ENCODE data around the gene ITCH. TPM values are rescaled to one million over a fixed set of nuclear protein-coding genes. Genes with fewer than 3 reads are reported as not detected.
"Not testable (repeated sequence)": the region's sequence is repeated elsewhere in the genome, so short reads cannot be mapped to it uniquely, and the experiment has no call there.

ITCH gene
- total RNA-seq, 2 donors from 2014 or later = 44.4 to 53.4 TPM

- ATAC-seq (no peak), DNase-seq (no peak)
- H3K27ac Mint-ChIP-seq = no peak overlapping the region
- H3K4me1 Mint-ChIP-seq = no peaks in the 10 kb centered on the region
- no peak overlapping the region for H3K4me3 Mint-ChIP-seq
- H3K36me3 Mint-ChIP-seq (ENCODE audit: low read depth) = no peaks in the 10 kb centered on the region
- no peaks in the 10 kb centered on the region for H3K9me3 ChIP-seq (ENCODE audit: control insufficient read depth, low read length, poor library complexity, severe bottlenecking)
- H3K27me3 Mint-ChIP-seq = no peaks in the 10 kb centered on the region
Observed at GRCh38 chr20:34333786-34334185, 29.3 kb upstream of the ITCH start.

- no peaks in the 10 kb centered on the region for H3K4me1 Mint-ChIP-seq
- no peak overlapping the region for H3K4me3 Mint-ChIP-seq
- no peaks in the 10 kb centered on the region for H3K36me3 Mint-ChIP-seq (ENCODE audit: low read depth)
- no peak overlapping the region for H3K27ac Mint-ChIP-seq
- H3K27me3 Mint-ChIP-seq = no peaks in the 10 kb centered on the region
- no peak for ATAC-seq
- DNase-seq = no peak
- H3K9me3 ChIP-seq (ENCODE audit: control insufficient read depth, low read length, poor library complexity, severe bottlenecking) = no peaks in the 10 kb centered on the region
Observed at GRCh38 chr20:34334654-34335407, 28.2 kb upstream of the ITCH start.

GRCh38 chr20:34337544-34337943, 25.5 kb upstream of the ITCH start:
- H3K9me3 ChIP-seq (ENCODE audit: control insufficient read depth, low read length, poor library complexity, severe bottlenecking) = no peaks in the 10 kb centered on the region
- no peak for DNase-seq
- Mint-ChIP-seq H3K4me1 (peaks cover 3% of the 10 kb centered on the region), H3K36me3 (ENCODE audit: low read depth) (no peaks in the 10 kb centered on the region), H3K4me3 (no peak overlapping the region), H3K27ac (no peak overlapping the region), H3K27me3 (no peaks in the 10 kb centered on the region)
- no peak for ATAC-seq

GRCh38 chr20:34337982-34338726, 24.9 kb upstream of the ITCH start:
- no peaks in the 10 kb centered on the region for H3K36me3 Mint-ChIP-seq (ENCODE audit: low read depth)
- H3K27ac Mint-ChIP-seq = no peak overlapping the region
- H3K9me3 ChIP-seq (ENCODE audit: control insufficient read depth, low read length, poor library complexity, severe bottlenecking) = no peaks in the 10 kb centered on the region
- ATAC-seq (peak; percentile 65), DNase-seq (no peak)
- H3K27me3 Mint-ChIP-seq = no peaks in the 10 kb centered on the region
- peaks cover 3% of the 10 kb centered on the region for H3K4me1 Mint-ChIP-seq
- no peak overlapping the region for H3K4me3 Mint-ChIP-seq

- not testable (repeated sequence) for H3K36me3 Mint-ChIP-seq (ENCODE audit: low read depth); H3K4me3 Mint-ChIP-seq; H3K9me3 ChIP-seq (ENCODE audit: control insufficient read depth, low read length, poor library complexity, severe bottlenecking); DNase-seq; ATAC-seq; H3K4me1 Mint-ChIP-seq; H3K27ac Mint-ChIP-seq; H3K27me3 Mint-ChIP-seq
Observed at GRCh38 chr20:34340726-34341125, 22.3 kb upstream of the ITCH start.

GRCh38 chr20:34341199-34341598, 21.9 kb upstream of the ITCH start:
- H3K9me3 ChIP-seq (ENCODE audit: control insufficient read depth, low read length, poor library complexity, severe bottlenecking); H3K27ac Mint-ChIP-seq; H3K36me3 Mint-ChIP-seq (ENCODE audit: low read depth); DNase-seq; H3K4me1 Mint-ChIP-seq; H3K27me3 Mint-ChIP-seq; ATAC-seq; H3K4me3 Mint-ChIP-seq: not testable (repeated sequence)

- H3K36me3 Mint-ChIP-seq (ENCODE audit: low read depth) = no peaks in the 10 kb centered on the region
- ATAC-seq = no peak
- no peaks in the 10 kb centered on the region for H3K27me3 Mint-ChIP-seq
Observed at GRCh38 chr20:34343458-34344211, 19.4 kb upstream of the ITCH start.

GRCh38 chr20:34344238-34344637, 18.8 kb upstream of the ITCH start:
- no peaks in the 10 kb centered on the region for H3K36me3 Mint-ChIP-seq (ENCODE audit: low read depth)
- DNase-seq = no peak
- H3K27ac Mint-ChIP-seq = no peak overlapping the region

More at GRCh38 chr20:34343458-34344211, 19.4 kb upstream of the ITCH start:
- no peaks in the 10 kb centered on the region for H3K9me3 ChIP-seq (ENCODE audit: control insufficient read depth, low read length, poor library complexity, severe bottlenecking)
- H3K4me3 Mint-ChIP-seq = no peak overlapping the region
- no peak for DNase-seq
- no peak overlapping the region for H3K27ac Mint-ChIP-seq
- peaks cover 6% of the 10 kb centered on the region for H3K4me1 Mint-ChIP-seq

GRCh38 chr20:34345402-34345736, 17.7 kb upstream of the ITCH start:
- peaks cover 8% of the 10 kb centered on the region for H3K4me1 Mint-ChIP-seq
- no peaks in the 10 kb centered on the region for H3K27me3 Mint-ChIP-seq
- H3K27ac Mint-ChIP-seq = no peak overlapping the region
- DNase-seq = no peak
- no peaks in the 10 kb centered on the region for H3K36me3 Mint-ChIP-seq (ENCODE audit: low read depth)
- H3K9me3 ChIP-seq (ENCODE audit: control insufficient read depth, low read length, poor library complexity, severe bottlenecking) = no peaks in the 10 kb centered on the region
- no peak for ATAC-seq
- H3K4me3 Mint-ChIP-seq = no peak overlapping the region

More at GRCh38 chr20:34344238-34344637, 18.8 kb upstream of the ITCH start:
- Mint-ChIP-seq H3K4me1 (peaks cover 6% of the 10 kb centered on the region), H3K4me3 (no peak overlapping the region), H3K27me3 (no peaks in the 10 kb centered on the region)
- H3K9me3 ChIP-seq (ENCODE audit: control insufficient read depth, low read length, poor library complexity, severe bottlenecking) = no peaks in the 10 kb centered on the region
- ATAC-seq = no peak

- not testable (repeated sequence) for DNase-seq; H3K9me3 ChIP-seq (ENCODE audit: control insufficient read depth, low read length, poor library complexity, severe bottlenecking); ATAC-seq; H3K36me3 Mint-ChIP-seq (ENCODE audit: low read depth); H3K4me1 Mint-ChIP-seq; H3K27ac Mint-ChIP-seq; H3K4me3 Mint-ChIP-seq; H3K27me3 Mint-ChIP-seq
Observed at GRCh38 chr20:34345839-34346532, 17.1 kb upstream of the ITCH start.

- H3K27ac Mint-ChIP-seq; ATAC-seq; H3K9me3 ChIP-seq (ENCODE audit: control insufficient read depth, low read length, poor library complexity, severe bottlenecking); H3K4me1 Mint-ChIP-seq; H3K36me3 Mint-ChIP-seq (ENCODE audit: low read depth); DNase-seq; H3K27me3 Mint-ChIP-seq; H3K4me3 Mint-ChIP-seq: not testable (repeated sequence)
Observed at GRCh38 chr20:34346533-34346865, 16.6 kb upstream of the ITCH start.

GRCh38 chr20:34347571-34347970, 15.5 kb upstream of the ITCH start:
- H3K9me3 ChIP-seq (ENCODE audit: control insufficient read depth, low read length, poor library complexity, severe bottlenecking) = no peaks in the 10 kb centered on the region
- no peak for ATAC-seq
- Mint-ChIP-seq H3K27ac (no peak overlapping the region), H3K36me3 (ENCODE audit: low read depth) (no peaks in the 10 kb centered on the region), H3K4me1 (peaks cover 8% of the 10 kb centered on the region), H3K4me3 (no peak overlapping the region), H3K27me3 (no peaks in the 10 kb centered on the region)
- DNase-seq = no peak

GRCh38 chr20:34350095-34350494, 13.0 kb upstream of the ITCH start:
- peaks cover 5% of the 10 kb centered on the region for H3K4me1 Mint-ChIP-seq
- no peak overlapping the region for H3K27ac Mint-ChIP-seq
- no peaks in the 10 kb centered on the region for H3K9me3 ChIP-seq (ENCODE audit: control insufficient read depth, low read length, poor library complexity, severe bottlenecking)
- H3K36me3 Mint-ChIP-seq (ENCODE audit: low read depth) = no peaks in the 10 kb centered on the region
- peak; percentile 28 for ATAC-seq
- no peaks in the 10 kb centered on the region for H3K27me3 Mint-ChIP-seq
- H3K4me3 Mint-ChIP-seq = no peak overlapping the region
- no peak for DNase-seq

Measured in T-helper 17 cell (primary cell).